KMS-11 (cell line): Measurements from ENCODE around the gene INVS.
A peak's percentile ranks its signal among the peaks of the same experiment; 100 is the strongest.

Experiments
- H2AFZ ChIP-seq: fragments of 200-600 bp; sonication (generic); 2 replicates; pipeline ENCODE4 v1.6.1; 2016; ENCODE audit warnings: antibody characterized with exemption, mixed run types, low read depth
- H3K27ac ChIP-seq: fragments of 200-600 bp; sonication (generic); 2 replicates; pipeline ENCODE4 v1.6.1; 2016; ENCODE audit warnings: mild to moderate bottlenecking, mixed run types
- H3K27me3 ChIP-seq: fragments of 200-600 bp; sonication (generic); 2 replicates; pipeline ENCODE4 v1.6.1; 2017; ENCODE audit warnings: mild to moderate bottlenecking, low read depth, mixed run types, moderate library complexity; ENCODE audit not compliant: insufficient read depth
- H3K36me3 ChIP-seq: fragments of 200-600 bp; sonication (generic); 2 replicates; pipeline ENCODE4 v1.6.1; 2017; ENCODE audit warnings: mild to moderate bottlenecking, mixed run types; ENCODE audit not compliant: insufficient read depth
- H3K4me1 ChIP-seq: fragments of 200-600 bp; sonication (generic); 2 replicates; pipeline ENCODE4 v1.6.1; 2016; ENCODE audit warnings: mild to moderate bottlenecking, low read depth, mixed run types; ENCODE audit not compliant: poor library complexity, severe bottlenecking
- H3K4me2 ChIP-seq: fragments of 200-600 bp; sonication (generic); 2 replicates; pipeline ENCODE4 v1.7.0; 2016; ENCODE audit warnings: mild to moderate bottlenecking, mixed run types
- H3K4me3 ChIP-seq: fragments of 200-600 bp; sonication (generic); IDR thresholded peaks from 2 replicates; pipeline ENCODE4 v1.6.1; 2017; ENCODE audit warnings: low read depth, low read length, mixed read lengths; ENCODE audit not compliant: insufficient read depth
- H3K79me2 ChIP-seq: fragments of 200-600 bp; sonication (generic); 2 replicates; pipeline ENCODE4 v1.6.1; 2016; ENCODE audit warnings: low read depth, mixed run types; ENCODE audit not compliant: insufficient read depth
- H3K9ac ChIP-seq: fragments of 200-600 bp; sonication (generic); 2 replicates; pipeline ENCODE4 v1.6.1; 2016; ENCODE audit warnings: mild to moderate bottlenecking, mixed run types
- H4K20me1 ChIP-seq: fragments of 200-600 bp; sonication (generic); 2 replicates; pipeline ENCODE4 v1.6.1; 2016; ENCODE audit warnings: mild to moderate bottlenecking, mixed run types; ENCODE audit not compliant: insufficient read depth
- CTCF ChIP-seq: fragments of 200-600 bp; sonication (generic); conservative IDR thresholded peaks from 2 replicates; pipeline ENCODE4 v1.6.1; 2017; ENCODE audit warnings: low read depth, mild to moderate bottlenecking, antibody characterized with exemption, low read length, moderate library complexity, mixed read lengths

INVS gene

GRCh38 chr9:100341889-100342288, 242.8 kb downstream of the INVS start:
- H3K27me3 ChIP-seq: no peaks in the 10 kb centered on the region
- H3K27ac ChIP-seq: no peak overlapping the region
- H3K36me3 ChIP-seq: peaks cover 9% of the 10 kb centered on the region; the same call in 1 of the 2 replicates
- no peak overlapping the region for H3K9ac ChIP-seq
- H3K4me1 ChIP-seq: no peaks in the 10 kb centered on the region
- no peak for TF ChIP-seq CTCF
- no peak overlapping the region for H3K4me2 ChIP-seq
- no peak overlapping the region for H2AFZ ChIP-seq
- peaks cover 45% of the 10 kb centered on the region for H3K79me2 ChIP-seq
- no peak overlapping the region for H3K4me3 ChIP-seq
- peaks cover 3% of the 10 kb centered on the region; the same call in 1 of the 2 replicates for H4K20me1 ChIP-seq

DNA sequence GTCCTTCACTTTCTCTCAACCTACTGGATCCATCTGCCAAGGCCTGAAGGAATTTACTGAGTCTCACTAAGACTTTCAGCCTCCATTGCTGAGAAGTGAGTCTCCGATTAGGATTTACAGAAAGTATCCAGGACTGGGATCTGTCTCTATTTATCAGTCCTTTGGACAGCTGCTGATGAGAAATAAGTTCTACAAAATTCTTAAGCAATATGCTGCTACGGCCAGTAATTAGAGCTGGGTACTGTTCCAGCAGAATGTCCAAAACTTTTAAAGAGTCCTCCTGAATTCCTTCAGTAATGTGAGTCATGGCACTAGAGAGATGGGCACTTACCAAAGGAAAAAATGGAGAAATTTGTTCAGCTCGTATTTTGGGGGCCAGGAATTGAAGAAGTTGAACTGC, 247.8 kb downstream of the INVS start:
- TF ChIP-seq CTCF: no peak
- no peak overlapping the region for H3K27ac ChIP-seq
- no peak overlapping the region for H2AFZ ChIP-seq
- peaks cover 77% of the 10 kb centered on the region for H3K79me2 ChIP-seq
- H3K4me2 ChIP-seq: no peak overlapping the region
- H3K4me1 ChIP-seq: peaks cover 18% of the 10 kb centered on the region
- no peak overlapping the region for H3K9ac ChIP-seq
- H4K20me1 ChIP-seq: peaks cover 21% of the 10 kb centered on the region
- H3K36me3 ChIP-seq: peaks cover 9% of the 10 kb centered on the region; the same call in 1 of the 2 replicates
- H3K4me3 ChIP-seq: no peak overlapping the region
- no peaks in the 10 kb centered on the region for H3K27me3 ChIP-seq

DNA sequence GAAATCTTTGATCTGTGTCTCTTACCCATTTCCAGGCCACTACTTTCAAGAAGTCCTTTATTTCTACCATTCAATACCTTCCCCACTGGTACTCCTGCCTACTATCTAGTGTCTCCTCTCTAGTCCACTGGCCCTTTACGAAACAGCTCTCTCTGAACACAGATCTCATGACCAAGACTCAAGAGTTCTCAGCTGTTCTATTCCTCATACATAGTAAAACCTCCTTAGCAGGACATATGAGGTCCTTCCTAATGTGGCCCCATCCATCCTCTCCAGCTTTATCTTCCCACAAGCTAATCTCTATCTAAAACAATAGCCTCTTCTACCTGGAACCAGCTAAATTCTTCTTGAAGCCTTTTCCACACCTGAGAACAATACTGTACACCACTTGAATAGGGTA, 251.1 kb downstream of the INVS start:
- H3K9ac ChIP-seq: no peak overlapping the region
- no peak overlapping the region for H3K4me3 ChIP-seq
- H3K4me2 ChIP-seq: peak overlapping the region; percentile 62; the same call in 1 of the 2 replicates
- no peak for TF ChIP-seq CTCF
- H3K27me3 ChIP-seq: no peaks in the 10 kb centered on the region
- H3K36me3 ChIP-seq: peaks cover 9% of the 10 kb centered on the region; the same call in 1 of the 2 replicates
- peaks cover 70% of the 10 kb centered on the region for H3K79me2 ChIP-seq
- H4K20me1 ChIP-seq: peaks cover 18% of the 10 kb centered on the region
- H3K27ac ChIP-seq: no peak overlapping the region
- no peak overlapping the region for H2AFZ ChIP-seq
- H3K4me1 ChIP-seq: peaks cover 29% of the 10 kb centered on the region
